Breast epithelium (tissue), 3 donors: Measurements from ENCODE around the gene ILRUN.
"Not testable (repeated sequence)": the region's sequence is repeated elsewhere in the genome, so short reads cannot be mapped to it uniquely, and the experiment has no call there.

ENCODE experiments used
- CTCF ChIP-seq, 3 donors: fragments of 450-650 bp; IDR thresholded peaks; one replicate each; pipeline ENCODE4 v1.5.1; 2016 to 2017; ENCODE audit warnings: antibody characterized with exemption in 3 of 3, mild to moderate bottlenecking in 3 of 3, moderate library complexity in 3 of 3
- POLR2AphosphoS5 ChIP-seq, 3 donors: sonication (generic); formaldehyde crosslinking; IDR thresholded peaks; one replicate each; pipeline ENCODE4 v1.6.1; 2017; ENCODE audit warnings: antibody characterized with exemption in 3 of 3

DNA sequence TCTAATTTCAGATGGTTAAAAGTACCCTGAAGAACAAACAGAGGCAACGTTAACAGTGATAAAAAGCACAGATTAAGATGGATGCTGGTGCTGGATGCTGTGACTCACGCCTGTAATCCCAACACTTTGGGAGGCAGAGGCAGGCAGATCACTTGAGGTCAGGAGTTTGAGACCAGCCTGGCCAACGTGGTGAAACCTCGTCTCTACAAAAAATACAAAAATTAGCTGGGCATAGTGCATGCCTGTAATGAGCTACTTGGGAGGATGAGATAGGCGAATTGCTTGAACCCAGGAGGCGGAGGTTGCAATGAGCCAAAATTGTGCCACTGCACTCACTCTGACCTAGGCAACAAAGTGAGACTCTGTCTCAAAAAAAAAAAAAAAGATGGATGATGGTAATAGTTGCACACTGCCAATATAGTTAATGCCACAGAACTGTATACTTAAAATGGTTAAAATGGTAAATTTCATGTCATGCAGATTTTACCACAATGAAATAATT is 38.5 kb downstream of the ILRUN start:
- TF ChIP-seq POLR2AphosphoS5, CTCF (IDR thresholded peaks at IDR 0.05): not testable (repeated sequence)
